ENCODE results near the gene CFAP74. TPM values are rescaled to one million over a fixed set of nuclear protein-coding genes. Genes with fewer than 3 reads are reported as not detected.

CFAP74 gene
- polyA plus RNA-seq, 2 of the 4 experiments (the other 2 are of a cell fraction): 0.03 to 0.04 TPM

DNA sequence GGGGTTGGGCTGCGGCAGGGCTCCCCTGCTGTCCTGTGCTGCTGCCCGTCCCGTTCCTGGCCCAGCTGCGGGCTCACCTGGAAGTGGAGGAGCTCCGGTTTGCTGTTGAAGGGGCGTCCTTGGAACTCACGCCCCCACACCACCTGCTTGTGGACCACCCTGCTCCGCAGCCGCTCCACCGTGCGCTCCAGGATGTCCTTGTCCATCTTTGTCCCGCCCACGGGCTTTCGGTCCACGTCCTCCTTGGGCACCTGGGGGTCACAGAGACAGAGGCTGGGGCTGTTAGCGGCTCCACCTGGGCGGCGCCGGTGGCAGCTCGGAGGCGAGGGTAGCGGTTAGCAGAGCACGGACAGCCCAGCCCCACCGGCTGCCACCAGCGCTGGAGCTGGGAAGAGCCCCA is 38.8 kb downstream of the CFAP74 start:
- Histone ChIP-seq H3K9me3 (no peaks in the 10 kb centered on the region), H3K4me1 (peaks cover 4% of the 10 kb centered on the region; the same call in 1 of the 3 replicates), H3K27ac (no peak overlapping the region), H3K4me2 (no peak overlapping the region), H3K4me3 (no peak overlapping the region)
- WGBS (ENCODE audit: missing lambda C conversion rate): 74% methylated on average over 13 of the region's 25 CpGs
- TF ChIP-seq GATA3 (IDR thresholded peaks at IDR 0.05; ENCODE audit: borderline replicate concordance): no peak
- ATAC-seq: no peak
- no peak for FAIRE-seq
- ChIA-PET CTCF (interaction anchor here (2.6 kb wide), 1 partner anchor 80 kb away, joined by 9 read pairs; no protein-coding TSS in a partner anchor), POLR2A (no interaction called here)
- DNase-seq (ENCODE audit: low read depth in 1 of 2, low spot score in 1 of 2): no peak

DNA sequence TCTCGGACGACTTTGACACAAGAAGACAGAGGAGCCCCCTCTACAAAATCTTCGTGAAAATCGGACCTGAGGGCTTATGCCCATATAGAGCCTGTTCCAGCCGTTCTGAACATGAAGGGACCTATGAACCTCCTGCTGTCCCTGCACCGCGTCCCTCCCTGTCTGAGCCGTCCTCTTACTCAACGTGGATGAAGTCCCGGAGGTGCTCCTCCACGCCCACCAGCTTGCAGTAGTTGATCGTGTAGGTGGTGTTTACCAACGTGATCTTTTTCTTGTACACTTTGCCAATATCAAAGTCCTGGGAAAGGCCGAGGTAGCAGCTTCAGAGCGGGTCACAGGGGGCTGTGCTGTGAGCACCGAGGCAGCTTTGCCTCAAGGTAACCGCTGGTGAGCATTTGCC is 40.0 kb downstream of the CFAP74 start:
- Histone ChIP-seq H3K4me3 (no peak overlapping the region), H3K9me3 (no peaks in the 10 kb centered on the region), H3K4me2 (no peak overlapping the region), H3K27ac (no peak overlapping the region), H3K4me1 (peaks cover 6% of the 10 kb centered on the region; the same call in 1 of the 3 replicates)
- FAIRE-seq (no peak), ATAC-seq (no peak), DNase-seq (ENCODE audit: low read depth in 1 of 2, low spot score in 1 of 2) (no peak)
- TF ChIP-seq ESRRA (IDR thresholded peaks at IDR 0.05; ENCODE audit: borderline replicate concordance, low read length): no peak
- TF ChIP-seq KDM5A (IDR thresholded peaks at IDR 0.05): no peak
- POLR2A ChIA-PET: no interaction called here
- CTCF ChIA-PET: interaction anchor here (1.2 to 2.6 kb wide), 3 partner anchors 82 to 177 kb away, joined by 3 to 9 read pairs (median 4); no protein-coding TSS in a partner anchor
- WGBS (ENCODE audit: missing lambda C conversion rate): 64% methylated on average over 17 of the region's 17 CpGs

DNA sequence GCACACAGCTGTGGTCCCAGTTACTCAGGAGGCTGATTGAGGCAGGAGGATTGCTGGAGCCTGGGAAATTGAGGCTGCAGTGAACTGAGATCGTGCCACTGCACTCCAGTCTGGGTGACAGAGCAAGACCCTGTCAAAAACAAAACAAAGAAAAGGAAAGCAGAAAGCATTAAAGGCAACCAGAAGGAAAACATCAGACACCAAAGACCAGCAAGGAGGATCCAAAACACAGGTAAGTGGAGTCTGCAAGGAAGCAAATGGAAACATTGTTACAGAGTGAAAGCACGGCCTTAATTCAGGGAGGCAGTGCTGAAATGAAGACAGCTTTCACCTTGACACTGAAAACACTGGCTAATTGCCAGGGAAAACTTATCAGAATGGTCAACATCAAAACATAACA is 40.8 kb downstream of the CFAP74 start:
- H3K9me3 ChIP-seq: no peaks in the 10 kb centered on the region
- CTCF ChIA-PET: interaction anchor here (1.2 to 5.4 kb wide), 3 partner anchors 81 to 178 kb away, joined by 3 to 126 read pairs (median 4); no protein-coding TSS in a partner anchor
- TF ChIP-seq PBX3 (IDR thresholded peaks at IDR 0.05): no peak
- TF ChIP-seq BHLHE40 (IDR thresholded peaks at IDR 0.05; ENCODE audit: low read depth, low read length): no peak
- TF ChIP-seq ZC3H11A (IDR thresholded peaks at IDR 0.05): no peak
- no peak for TF ChIP-seq FOXS1 (CRISPR knock-in tag; IDR thresholded peaks at IDR 0.05)
- no peak for TF ChIP-seq RAD21 (conservative IDR thresholded peaks at IDR 0.05 in 1 of 2, IDR thresholded peaks at IDR 0.05 in 1 of 2)
- ATAC-seq (no peak), DNase-seq (ENCODE audit: low read depth in 1 of 2, low spot score in 1 of 2) (no peak), FAIRE-seq (no peak)
- H3K4me1 ChIP-seq: peaks cover 6% of the 10 kb centered on the region; the same call in 1 of the 3 replicates
- 63% methylated on average over 2 of the region's 2 CpGs for WGBS (ENCODE audit: missing lambda C conversion rate)
- POLR2A ChIA-PET: no interaction called here
- no peak overlapping the region for H3K4me2 ChIP-seq
- H3K4me3 ChIP-seq: no peak overlapping the region
- no peak overlapping the region for H3K27ac ChIP-seq

DNA sequence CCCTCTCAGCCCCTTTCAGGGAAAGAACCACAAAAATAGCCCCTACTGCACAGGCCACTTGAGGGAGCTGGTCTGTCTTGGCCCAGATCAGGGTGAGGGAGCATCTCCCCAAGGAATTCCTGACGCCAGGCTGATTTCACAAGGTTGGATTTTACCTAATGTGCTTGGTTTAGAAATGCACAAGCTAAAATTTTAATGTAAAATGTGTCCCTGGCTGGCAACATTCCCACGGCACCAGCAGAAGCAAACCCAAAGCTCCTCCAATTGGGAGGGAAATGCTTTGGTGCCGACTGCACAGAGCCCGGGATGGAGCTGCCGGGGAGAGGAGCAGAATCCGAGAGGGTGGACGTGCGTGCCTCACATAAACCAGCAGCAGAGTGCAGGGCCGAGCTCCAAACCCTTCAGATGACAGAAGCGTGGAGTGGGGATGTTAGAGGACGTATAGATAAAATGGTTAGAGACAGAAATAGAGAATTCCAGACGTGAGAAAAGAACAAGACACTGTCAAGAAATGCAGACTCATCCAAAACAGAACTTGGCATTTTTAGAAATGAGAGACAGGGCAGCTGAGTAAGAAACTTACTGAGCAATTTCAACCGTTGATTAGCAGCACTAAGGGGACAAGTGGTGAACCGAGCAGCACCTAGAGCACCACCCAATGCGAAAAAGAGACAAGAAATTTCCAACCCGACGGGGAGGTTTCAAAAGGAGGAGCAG is 42.9 kb downstream of the CFAP74 start:
- CTCF ChIA-PET: interaction anchor here (0.7 to 6.9 kb wide), 23 partner anchors 8 to 183 kb away, joined by 3 to 126 read pairs (median 4); no protein-coding TSS in a partner anchor
- DNase-seq (ENCODE audit: low read depth in 1 of 2, low spot score in 1 of 2): no peak
- WGBS (ENCODE audit: missing lambda C conversion rate): 61% methylated on average over 17 of the region's 17 CpGs
- no peaks in the 10 kb centered on the region for H3K9me3 ChIP-seq
- H3K27ac ChIP-seq: peak overlapping the region in 1 of 2 experiments; percentile 29; a peak in 2 of 6 replicates
- no peak overlapping the region for H3K4me3 ChIP-seq
- peak; percentile 54 for TF ChIP-seq MAFK (IDR thresholded peaks at IDR 0.05; ENCODE audit: partially characterized antibody)
- TF ChIP-seq, protein P1, sequence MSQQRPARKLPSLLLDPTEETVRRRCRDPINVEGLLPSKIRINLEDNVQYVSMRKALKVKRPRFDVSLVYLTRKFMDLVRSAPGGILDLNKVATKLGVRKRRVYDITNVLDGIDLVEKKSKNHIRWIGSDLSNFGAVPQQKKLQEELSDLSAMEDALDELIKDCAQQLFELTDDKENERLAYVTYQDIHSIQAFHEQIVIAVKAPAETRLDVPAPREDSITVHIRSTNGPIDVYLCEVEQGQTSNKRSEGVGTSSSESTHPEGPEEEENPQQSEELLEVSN (IDR thresholded peaks at IDR 0.05; ENCODE audit: borderline replicate concordance, low read depth): no peak
- POLR2A ChIA-PET: interaction anchor here (1.6 kb wide), 1 partner anchor 84 kb away, joined by 5 read pairs; no protein-coding TSS in a partner anchor
- FAIRE-seq: no peak
- H3K4me2 ChIP-seq: peak overlapping the region; percentile 96
- H3K4me1 ChIP-seq: peaks cover 6% of the 10 kb centered on the region; the same call in 1 of the 3 replicates
- ATAC-seq: no peak

GRCh38 chr1:1959840-1960479 is 43.6 kb downstream of the CFAP74 start:
- ChIA-PET POLR2A (interaction anchor here (1.6 kb wide), 1 partner anchor 85 kb away, joined by 5 read pairs; no protein-coding TSS in a partner anchor), CTCF (interaction anchor here (0.7 to 6.9 kb wide), 23 partner anchors 9 to 183 kb away, joined by 3 to 126 read pairs (median 3); no protein-coding TSS in a partner anchor)
- DNase-seq (ENCODE audit: low read depth in 1 of 2, low spot score in 1 of 2) (peak; percentile 78 to 89), FAIRE-seq (no peak), ATAC-seq (peak; percentile 92 to 95)
- Histone ChIP-seq H3K4me3 (peak overlapping the region; percentile 36), H3K4me2 (peak overlapping the region; percentile 96), H3K27ac (peak overlapping the region; percentile 21 to 29; a peak in 2 of 6 replicates), H3K4me1 (peaks cover 6% of the 10 kb centered on the region; the same call in 1 of the 3 replicates), H3K9me3 (no peaks in the 10 kb centered on the region)
- WGBS (ENCODE audit: missing lambda C conversion rate): 5% methylated on average over 12 of the region's 23 CpGs
- peak; percentile 62 to 71 for TF ChIP-seq RAD21 (conservative IDR thresholded peaks at IDR 0.05 in 1 of 2, IDR thresholded peaks at IDR 0.05 in 1 of 2)
- no peak for TF ChIP-seq BHLHE40 (IDR thresholded peaks at IDR 0.05; ENCODE audit: low read depth, low read length)
- TF ChIP-seq CTCF (IDR thresholded peaks at IDR 0.05): peak; percentile 75
- TF ChIP-seq FOSL2 (IDR thresholded peaks at IDR 0.05): no peak
- TF ChIP-seq FOSL2 (CRISPR knock-in tag; IDR thresholded peaks at IDR 0.05): peak; percentile 44
- no peak for TF ChIP-seq NFE2L2 (conservative IDR thresholded peaks at IDR 0.05; ENCODE audit: low read length)
- peak; percentile 68 for TF ChIP-seq SMC3 (IDR thresholded peaks at IDR 0.05)
